Nephron progenitor cell (in vitro differentiated cells): ENCODE measurements around the gene STAC.
"Not testable (repeated sequence)": the region's sequence is repeated elsewhere in the genome, so short reads cannot be mapped to it uniquely, and the experiment has no call there.

Source experiments
- DNase-seq: peaks from one replicate; pipeline ENCODE4 v3.0.0; 2021
- H3K27ac Mint-ChIP-seq: 2 replicates; pipeline ENCODE4 v1.8.0; 2021; ENCODE audit warnings: mild to moderate bottlenecking, moderate library complexity, mixed read lengths
- H3K27me3 Mint-ChIP-seq: 2 replicates; pipeline ENCODE4 v1.8.0; 2021; ENCODE audit warnings: mild to moderate bottlenecking, low read depth, mixed read lengths; ENCODE audit not compliant: poor library complexity
- H3K36me3 Mint-ChIP-seq: 2 replicates; pipeline ENCODE4 v1.8.0; 2021; ENCODE audit warnings: low read depth, mixed read lengths
- H3K4me1 Mint-ChIP-seq: 2 replicates; pipeline ENCODE4 v1.8.0; 2021; ENCODE audit warnings: mixed read lengths
- H3K4me3 Mint-ChIP-seq: 2 replicates; pipeline ENCODE4 v1.8.0; 2021; ENCODE audit warnings: mild to moderate bottlenecking, moderate library complexity, mixed read lengths
- H3K9me3 Mint-ChIP-seq: 2 replicates; pipeline ENCODE4 v1.8.0; 2021; ENCODE audit warnings: mild to moderate bottlenecking, moderate library complexity, mixed read lengths
- CTCF ChIP-seq: fragments of 200-600 bp; sonication (generic); IDR thresholded peaks from 2 replicates; pipeline ENCODE4 v1.5.0; 2021; ENCODE audit warnings: antibody characterized with exemption

STAC gene

DNA sequence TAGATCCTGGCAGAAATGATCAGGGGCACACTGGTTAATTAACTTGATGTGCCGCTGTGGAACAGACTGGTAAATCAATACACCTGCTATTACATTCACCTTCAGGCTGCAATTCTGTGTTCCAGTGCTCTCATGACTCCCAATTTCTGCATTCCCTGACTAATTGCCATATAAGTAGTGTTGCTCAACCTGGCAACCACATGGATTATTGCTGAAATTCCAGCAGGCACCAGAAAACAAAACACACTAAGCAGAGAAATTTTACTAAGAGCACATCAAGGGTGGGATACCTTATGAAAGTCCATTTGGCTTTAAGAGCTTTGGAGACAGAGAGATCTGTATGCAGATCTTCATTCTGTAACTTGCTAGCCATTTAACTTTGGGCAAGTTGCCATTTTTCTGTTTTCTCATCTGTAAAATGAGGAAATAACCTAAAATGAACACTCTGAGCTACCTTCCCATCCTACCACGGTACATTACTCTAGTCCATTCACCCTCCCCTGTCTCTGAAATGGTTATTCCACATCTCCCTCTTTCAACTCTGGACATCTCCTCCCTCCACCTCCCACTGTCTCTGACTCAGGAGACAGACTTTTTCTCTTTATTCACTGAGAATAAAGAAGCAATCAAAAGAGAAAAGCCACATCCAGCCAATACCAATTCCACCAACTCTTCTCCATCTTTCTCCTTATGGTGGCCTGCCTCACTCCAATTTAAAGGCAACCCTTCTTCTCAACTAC lies 54.6 kb downstream of the STAC start:
- no peaks in the 10 kb centered on the region for H3K36me3 Mint-ChIP-seq
- H3K4me3 Mint-ChIP-seq: no peak overlapping the region
- peaks cover 3% of the 10 kb centered on the region for H3K27me3 Mint-ChIP-seq
- TF ChIP-seq CTCF: no peak
- DNase-seq: no peak
- H3K4me1 Mint-ChIP-seq: no peaks in the 10 kb centered on the region
- H3K9me3 Mint-ChIP-seq: no peaks in the 10 kb centered on the region
- no peak overlapping the region for H3K27ac Mint-ChIP-seq

- TF ChIP-seq CTCF: no peak
- DNase-seq: no peak
- Mint-ChIP-seq H3K4me1 (no peaks in the 10 kb centered on the region), H3K36me3 (no peaks in the 10 kb centered on the region), H3K9me3 (no peaks in the 10 kb centered on the region), H3K27ac (no peak overlapping the region), H3K4me3 (no peak overlapping the region), H3K27me3 (no peaks in the 10 kb centered on the region)
These were observed 62.9 kb downstream of the STAC start for GRCh38 chr3:36443028-36443686.

DNA sequence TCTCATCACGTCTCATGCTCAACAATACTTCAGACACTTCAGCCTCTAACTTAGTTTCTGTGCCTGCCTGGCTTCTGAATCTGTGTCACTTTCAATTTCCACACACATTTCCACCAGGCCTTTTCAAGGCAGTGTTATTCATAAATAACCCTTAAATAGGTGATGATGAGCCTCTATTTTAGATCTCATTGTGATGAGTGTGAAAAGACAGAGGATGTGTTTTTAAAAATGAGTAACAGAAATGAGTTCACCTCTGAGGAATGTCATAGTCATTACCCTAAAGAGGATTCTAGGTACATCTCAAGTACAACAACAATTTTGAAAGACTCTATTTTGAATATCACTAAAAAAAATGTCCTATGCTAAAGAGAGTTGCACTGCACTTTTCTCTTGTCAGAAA lies 64.6 kb downstream of the STAC start:
- Mint-ChIP-seq H3K4me1 (no peaks in the 10 kb centered on the region), H3K27ac (no peak overlapping the region), H3K27me3 (no peaks in the 10 kb centered on the region), H3K4me3 (no peak overlapping the region), H3K9me3 (no peaks in the 10 kb centered on the region), H3K36me3 (no peaks in the 10 kb centered on the region)
- no peak for DNase-seq
- no peak for TF ChIP-seq CTCF

DNA sequence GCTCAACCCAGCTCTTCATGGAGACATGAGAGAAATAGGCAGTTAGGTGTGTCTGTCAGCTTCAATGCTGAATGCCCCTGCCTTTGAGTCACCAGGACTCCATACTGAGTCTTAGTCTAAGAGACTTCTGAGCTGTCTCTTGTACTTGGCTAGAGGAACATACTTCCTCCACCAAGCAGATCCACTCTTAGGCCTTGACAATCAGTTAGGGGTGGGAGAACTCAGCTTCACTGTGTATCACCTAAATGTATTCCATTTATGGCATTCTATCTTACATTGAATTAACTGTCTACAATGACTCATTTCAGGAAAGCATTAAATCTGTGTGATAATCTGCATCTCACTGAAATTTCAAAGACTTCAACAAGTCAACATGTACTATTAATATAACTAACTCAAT lies 66.0 kb downstream of the STAC start:
- H3K4me3 Mint-ChIP-seq: no peak overlapping the region
- H3K27me3 Mint-ChIP-seq: no peaks in the 10 kb centered on the region
- H3K4me1 Mint-ChIP-seq: no peaks in the 10 kb centered on the region
- no peaks in the 10 kb centered on the region for H3K36me3 Mint-ChIP-seq
- DNase-seq: no peak
- no peak overlapping the region for H3K27ac Mint-ChIP-seq
- H3K9me3 Mint-ChIP-seq: no peaks in the 10 kb centered on the region
- no peak for TF ChIP-seq CTCF

GRCh38 chr3:36447061-36447460 lies 66.8 kb downstream of the STAC start:
- DNase-seq: no peak
- H3K27ac Mint-ChIP-seq: no peak overlapping the region
- H3K36me3 Mint-ChIP-seq: no peaks in the 10 kb centered on the region
- no peaks in the 10 kb centered on the region for H3K9me3 Mint-ChIP-seq
- TF ChIP-seq CTCF: no peak
- H3K4me1 Mint-ChIP-seq: no peaks in the 10 kb centered on the region
- H3K27me3 Mint-ChIP-seq: no peaks in the 10 kb centered on the region
- H3K4me3 Mint-ChIP-seq: no peak overlapping the region

GRCh38 chr3:36451816-36452215 lies 71.5 kb downstream of the STAC start:
- H3K27me3 Mint-ChIP-seq: no peaks in the 10 kb centered on the region
- H3K9me3 Mint-ChIP-seq: no peaks in the 10 kb centered on the region
- peaks cover 4% of the 10 kb centered on the region for H3K36me3 Mint-ChIP-seq
- TF ChIP-seq CTCF: no peak
- DNase-seq: no peak
- H3K4me1 Mint-ChIP-seq: peaks cover 5% of the 10 kb centered on the region
- no peak overlapping the region for H3K4me3 Mint-ChIP-seq
- no peak overlapping the region for H3K27ac Mint-ChIP-seq

DNA sequence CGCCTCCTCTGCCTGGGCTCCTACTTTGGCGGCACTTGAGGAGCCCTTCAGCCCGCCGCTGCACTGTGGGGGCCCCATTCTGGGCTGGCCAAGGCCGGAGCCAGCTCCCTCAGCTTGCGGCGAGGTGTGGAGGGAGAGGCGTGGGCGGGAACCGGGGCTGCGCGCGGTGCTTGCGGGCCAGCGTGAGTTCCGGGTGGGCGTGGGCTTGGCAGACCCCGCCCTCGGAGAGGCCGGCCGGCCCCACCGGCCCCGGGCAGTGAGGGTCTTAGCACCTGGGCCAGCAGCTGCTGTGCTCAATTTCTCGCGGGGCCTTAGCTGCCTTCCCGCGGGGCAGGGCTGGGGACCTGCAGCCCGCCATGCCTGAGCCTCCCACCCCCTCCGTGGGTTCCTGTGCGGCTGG lies 72.9 kb downstream of the STAC start:
- not testable (repeated sequence) for H3K36me3 Mint-ChIP-seq, H3K27me3 Mint-ChIP-seq, H3K9me3 Mint-ChIP-seq, H3K4me1 Mint-ChIP-seq, H3K4me3 Mint-ChIP-seq, H3K27ac Mint-ChIP-seq, DNase-seq

GRCh38 chr3:36453896-36454295 lies 73.6 kb downstream of the STAC start:
- not testable (repeated sequence) for DNase-seq, H3K36me3 Mint-ChIP-seq, H3K4me3 Mint-ChIP-seq, H3K27me3 Mint-ChIP-seq, H3K9me3 Mint-ChIP-seq, H3K4me1 Mint-ChIP-seq
- H3K27ac Mint-ChIP-seq: peak overlapping the region; percentile 40
